GM18520 (cell line): ENCODE data around the gene CCDC51.
"Not testable (repeated sequence)": the region's sequence is repeated elsewhere in the genome, so short reads cannot be mapped to it uniquely, and the experiment has no call there.

Experiments used
- ATAC-seq: cut with Tn5 transposase; IDR thresholded peaks from one replicate; pipeline ENCODE4 v1.9.1; 2021; ENCODE audit not compliant: unreplicated experiment

Gene CCDC51

GRCh38 chr3:48408823-48409281 lies 31.1 kb downstream of the CCDC51 start:
- no peak for ATAC-seq

- ATAC-seq, result no peak
These were observed 32.3 kb downstream of the CCDC51 start for GRCh38 chr3:48407542-48408099.

- no peak for ATAC-seq
These were observed 33.2 kb downstream of the CCDC51 start for GRCh38 chr3:48406443-48407431.

- ATAC-seq, result no peak
These were observed 33.9 kb downstream of the CCDC51 start for GRCh38 chr3:48405971-48406370.

- ATAC-seq, result no peak
These were observed 34.5 kb downstream of the CCDC51 start for GRCh38 chr3:48405343-48405881.

GRCh38 chr3:48404440-48405342 lies 35.2 kb downstream of the CCDC51 start:
- no peak for ATAC-seq

GRCh38 chr3:48403533-48404439 lies 36.1 kb downstream of the CCDC51 start:
- ATAC-seq, result no peak

GRCh38 chr3:48402907-48403306 lies 37.0 kb downstream of the CCDC51 start:
- ATAC-seq, result no peak

GRCh38 chr3:48402281-48402732 lies 37.6 kb downstream of the CCDC51 start:
- ATAC-seq, result no peak

GRCh38 chr3:48401434-48401901 lies 38.5 kb downstream of the CCDC51 start:
- ATAC-seq, result not testable (repeated sequence)

- no peak for ATAC-seq
These were observed 39.0 kb downstream of the CCDC51 start for GRCh38 chr3:48400824-48401433.

GRCh38 chr3:48399387-48400172 lies 40.3 kb downstream of the CCDC51 start:
- ATAC-seq, result no peak

- no peak for ATAC-seq
These were observed 41.1 kb downstream of the CCDC51 start for GRCh38 chr3:48398701-48399386.

- no peak for ATAC-seq
These were observed 41.9 kb downstream of the CCDC51 start for GRCh38 chr3:48397767-48398681.

GRCh38 chr3:48395714-48396113 lies 44.2 kb downstream of the CCDC51 start:
- ATAC-seq, result no peak

GRCh38 chr3:48394391-48394790 lies 45.5 kb downstream of the CCDC51 start:
- no peak for ATAC-seq

GRCh38 chr3:48388966-48389365 lies 51.0 kb downstream of the CCDC51 start:
- ATAC-seq, result no peak
